ENCODE data around the gene WDR37. TPM values are rescaled to one million over a fixed set of nuclear protein-coding genes. Genes with fewer than 3 reads are reported as not detected.

The WDR37 gene
- total RNA-seq, 2 experiments from 2014 or later, result 31.4 to 31.6 TPM

- Mint-ChIP-seq H3K36me3 (ENCODE audit: low read depth) (no peaks in the 10 kb centered on the region), H3K4me1 (peaks cover 11% of the 10 kb centered on the region), H3K27me3 (peaks cover 21% of the 10 kb centered on the region), H3K4me3 (no peak overlapping the region), H3K9me3 (peaks cover 6% of the 10 kb centered on the region), H3K27ac (no peak overlapping the region)
- ChIA-PET POLR2A (no interaction called here), CTCF (no interaction called here)
- no peak for DNase-seq
Observed at GRCh38 chr10:1147810-1148209, 91.6 kb downstream of the WDR37 start.

DNA sequence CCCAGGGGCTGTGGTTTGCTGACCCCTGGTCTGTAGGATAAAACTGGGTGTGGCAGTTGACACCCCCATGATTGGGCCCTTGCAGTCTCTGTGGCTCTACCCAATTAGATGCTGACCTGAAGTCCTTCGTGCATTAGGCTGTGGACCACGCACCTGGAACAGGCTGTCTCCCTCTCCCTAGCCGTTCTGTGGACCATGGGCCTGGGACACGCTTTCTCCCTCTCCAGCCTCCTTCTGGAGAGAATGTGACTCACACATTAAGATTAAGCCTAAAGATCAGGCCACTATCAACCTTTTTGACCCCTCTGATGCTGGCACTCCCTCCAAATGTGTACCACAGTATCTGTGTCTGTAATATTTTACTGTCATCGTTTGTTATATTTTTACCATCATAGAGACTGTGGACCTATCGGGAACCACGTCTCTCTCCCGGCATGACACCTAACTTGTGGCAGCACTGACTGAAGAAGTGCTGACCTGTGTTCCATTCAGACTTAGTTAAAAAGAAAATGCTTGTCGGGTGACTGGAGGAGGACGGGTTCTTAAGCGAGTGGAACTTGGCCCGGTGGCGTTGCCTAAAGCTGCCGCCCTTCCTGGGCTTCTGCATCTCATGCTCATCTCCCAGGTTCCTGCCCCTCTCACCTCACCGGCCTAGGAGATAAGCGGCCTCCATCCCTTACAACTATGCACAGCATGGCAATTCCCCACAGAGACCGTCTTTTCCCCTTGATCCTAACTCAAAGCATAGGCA is 92.8 kb downstream of the WDR37 start:
- Mint-ChIP-seq H3K4me1 (peaks cover 11% of the 10 kb centered on the region), H3K36me3 (ENCODE audit: low read depth) (no peaks in the 10 kb centered on the region), H3K9me3 (peaks cover 6% of the 10 kb centered on the region), H3K4me3 (no peak overlapping the region), H3K27ac (no peak overlapping the region), H3K27me3 (peaks cover 14% of the 10 kb centered on the region)
- peak; percentile 5 for DNase-seq
- CTCF ChIA-PET, result no interaction called here
- POLR2A ChIA-PET, result no interaction called here

DNA sequence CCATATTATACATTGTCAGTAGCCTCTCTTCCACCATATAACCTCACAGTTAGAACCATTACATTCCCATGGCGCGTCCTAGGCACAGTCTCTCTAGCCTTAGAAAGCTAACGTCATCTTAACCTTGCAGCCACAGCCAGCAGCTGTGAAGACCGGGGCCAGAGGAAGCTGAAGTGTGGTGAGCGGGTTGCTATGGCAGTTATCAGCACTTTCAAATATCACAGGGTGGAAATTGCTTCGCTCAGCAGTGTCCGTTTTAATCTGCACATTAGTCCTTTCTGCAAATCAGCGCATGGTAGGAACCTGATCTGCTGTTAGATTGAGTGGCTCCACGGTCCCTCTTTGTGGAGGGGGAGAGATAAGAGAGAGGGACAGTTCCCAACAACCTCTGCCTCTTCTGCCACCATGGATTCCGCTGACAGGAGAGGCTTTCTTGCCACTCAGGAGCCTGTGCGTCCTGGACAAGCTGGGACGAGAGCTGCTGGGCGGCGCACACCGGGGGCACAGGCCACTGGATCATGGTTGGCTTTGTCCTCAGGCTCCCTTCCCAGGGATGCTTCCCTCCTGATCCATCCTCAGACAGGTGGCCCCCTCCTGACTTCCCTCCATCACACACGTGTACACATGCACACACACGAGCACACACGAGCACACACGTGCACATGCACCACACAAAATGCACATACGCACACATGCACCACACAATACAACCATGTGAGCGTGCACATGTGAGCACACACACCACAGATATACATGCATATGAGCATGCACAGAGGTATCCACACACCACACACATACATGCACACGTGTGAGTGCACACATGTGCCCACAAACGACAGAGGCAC is 93.8 kb downstream of the WDR37 start:
- ChIA-PET CTCF (no interaction called here), POLR2A (no interaction called here)
- Mint-ChIP-seq H3K27ac (no peak overlapping the region), H3K9me3 (peaks cover 6% of the 10 kb centered on the region), H3K36me3 (ENCODE audit: low read depth) (no peaks in the 10 kb centered on the region), H3K27me3 (peaks cover 5% of the 10 kb centered on the region), H3K4me3 (no peak overlapping the region), H3K4me1 (peaks cover 11% of the 10 kb centered on the region)
- DNase-seq, result peak; percentile 35

GRCh38 chr10:1150638-1150955 is 94.4 kb downstream of the WDR37 start:
- peaks cover 5% of the 10 kb centered on the region for H3K27me3 Mint-ChIP-seq
- DNase-seq, result no peak
- peaks cover 11% of the 10 kb centered on the region for H3K4me1 Mint-ChIP-seq
- no peak overlapping the region for H3K27ac Mint-ChIP-seq
- H3K4me3 Mint-ChIP-seq, result no peak overlapping the region
- H3K36me3 Mint-ChIP-seq (ENCODE audit: low read depth), result no peaks in the 10 kb centered on the region
- ChIA-PET POLR2A (no interaction called here), CTCF (no interaction called here)
- H3K9me3 Mint-ChIP-seq, result peaks cover 6% of the 10 kb centered on the region

- Mint-ChIP-seq H3K36me3 (ENCODE audit: low read depth) (no peaks in the 10 kb centered on the region), H3K9me3 (peaks cover 4% of the 10 kb centered on the region), H3K27me3 (peaks cover 3% of the 10 kb centered on the region), H3K27ac (no peak overlapping the region), H3K4me1 (peaks cover 11% of the 10 kb centered on the region), H3K4me3 (no peak overlapping the region)
- DNase-seq, result peak; percentile 14
- ChIA-PET POLR2A (no interaction called here), CTCF (no interaction called here)
Observed at GRCh38 chr10:1151076-1152033, 95.2 kb downstream of the WDR37 start.

DNA sequence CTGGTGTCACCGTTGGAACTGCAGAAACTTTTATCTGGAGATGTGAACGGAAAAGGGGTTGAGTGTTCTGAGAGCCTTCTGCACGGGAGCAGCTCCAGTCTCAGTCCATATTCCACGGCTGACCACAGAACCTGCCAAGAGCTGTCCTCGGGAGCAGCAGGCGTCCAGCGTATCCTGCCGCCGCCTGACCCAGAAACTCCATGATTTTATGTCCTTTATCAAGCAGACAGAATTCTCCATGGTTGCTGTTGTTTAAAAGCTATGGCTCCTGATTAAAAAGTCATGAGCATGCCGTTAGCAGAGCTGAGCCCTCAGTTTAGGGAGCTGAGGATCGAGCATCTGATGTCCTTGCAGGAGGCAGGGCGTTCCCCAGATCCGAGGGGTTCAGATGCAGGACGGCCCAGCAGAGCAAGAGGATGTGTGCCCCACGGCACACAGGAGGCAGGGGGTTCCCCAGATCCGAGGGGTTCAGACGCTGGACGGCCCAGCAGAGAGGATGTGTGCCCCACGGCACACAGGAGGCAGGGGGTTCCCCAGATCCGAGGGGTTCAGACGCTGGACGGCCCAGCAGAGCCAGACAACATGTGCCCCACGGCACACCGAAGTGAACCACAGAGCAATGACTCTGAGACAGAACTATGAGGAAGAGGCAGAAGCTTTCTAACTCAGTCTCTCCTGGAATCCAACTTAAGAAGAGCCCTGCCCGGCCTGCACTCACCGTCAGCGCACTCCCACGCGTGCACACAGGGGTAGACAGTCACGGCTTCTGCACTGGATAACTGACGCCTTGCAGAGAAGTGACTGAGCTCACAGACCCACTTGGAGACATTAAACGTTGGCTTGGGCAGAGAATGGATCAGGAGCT is 96.4 kb downstream of the WDR37 start:
- ChIA-PET POLR2A (no interaction called here), CTCF (no interaction called here)
- peak; percentile 4 for DNase-seq
- Mint-ChIP-seq H3K4me3 (no peak overlapping the region), H3K36me3 (ENCODE audit: low read depth) (no peaks in the 10 kb centered on the region), H3K4me1 (peaks cover 11% of the 10 kb centered on the region), H3K27me3 (peaks cover 4% of the 10 kb centered on the region), H3K27ac (no peak overlapping the region), H3K9me3 (no peaks in the 10 kb centered on the region)

DNA sequence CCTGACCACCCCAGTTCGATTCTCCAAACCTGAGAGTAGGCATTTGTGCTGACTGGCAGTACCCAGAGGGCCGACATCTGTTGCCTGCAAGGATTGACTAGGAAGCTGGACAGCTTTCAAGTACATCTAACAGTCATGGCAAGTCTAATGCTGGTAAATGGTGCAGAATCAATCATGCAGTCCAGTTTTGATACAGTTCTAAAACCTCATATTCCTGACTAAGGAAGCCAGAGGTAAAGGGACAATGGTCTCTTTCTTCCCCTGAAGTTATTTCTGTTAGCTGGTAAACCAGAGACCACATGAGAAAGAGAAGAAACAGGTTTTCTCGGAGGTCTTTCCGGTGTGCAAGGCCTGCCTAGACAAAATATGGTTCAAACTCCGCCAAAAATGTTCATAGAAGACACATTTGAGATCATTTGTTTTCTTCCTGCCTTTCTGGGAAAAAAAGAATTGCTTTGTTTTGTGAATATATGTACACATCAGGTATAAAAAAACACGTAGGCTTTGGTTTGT is 97.1 kb downstream of the WDR37 start:
- peaks cover 11% of the 10 kb centered on the region for H3K4me1 Mint-ChIP-seq
- peaks cover 4% of the 10 kb centered on the region for H3K27me3 Mint-ChIP-seq
- POLR2A ChIA-PET, result no interaction called here
- H3K27ac Mint-ChIP-seq, result no peak overlapping the region
- no peaks in the 10 kb centered on the region for H3K36me3 Mint-ChIP-seq (ENCODE audit: low read depth)
- H3K9me3 Mint-ChIP-seq, result no peaks in the 10 kb centered on the region
- no peak overlapping the region for H3K4me3 Mint-ChIP-seq
- no peak for DNase-seq
- CTCF ChIA-PET, result no interaction called here

GRCh38 chr10:1153805-1154351 is 97.7 kb downstream of the WDR37 start:
- POLR2A ChIA-PET, result no interaction called here
- H3K27me3 Mint-ChIP-seq, result peaks cover 4% of the 10 kb centered on the region
- H3K4me3 Mint-ChIP-seq, result no peak overlapping the region
- CTCF ChIA-PET, result no interaction called here
- no peaks in the 10 kb centered on the region for H3K36me3 Mint-ChIP-seq (ENCODE audit: low read depth)
- no peaks in the 10 kb centered on the region for H3K9me3 Mint-ChIP-seq
- peaks cover 11% of the 10 kb centered on the region for H3K4me1 Mint-ChIP-seq
- peak; percentile 9 for DNase-seq
- H3K27ac Mint-ChIP-seq, result no peak overlapping the region

- no peak overlapping the region for H3K4me3 Mint-ChIP-seq
- peak; percentile 7 for DNase-seq
Observed at GRCh38 chr10:1154531-1155295, 98.5 kb downstream of the WDR37 start.

GRCh38 chr10:1155791-1156615 is 99.8 kb downstream of the WDR37 start:
- Mint-ChIP-seq H3K27ac (no peak overlapping the region), H3K4me1 (no peaks in the 10 kb centered on the region), H3K4me3 (no peak overlapping the region), H3K27me3 (peaks cover 1% of the 10 kb centered on the region), H3K9me3 (no peaks in the 10 kb centered on the region), H3K36me3 (ENCODE audit: low read depth) (no peaks in the 10 kb centered on the region)
- peak; percentile 14 for DNase-seq
- ChIA-PET CTCF (no interaction called here), POLR2A (no interaction called here)

More at GRCh38 chr10:1154531-1155295, 98.5 kb downstream of the WDR37 start:
- Mint-ChIP-seq H3K27me3 (peaks cover 4% of the 10 kb centered on the region), H3K4me1 (peaks cover 5% of the 10 kb centered on the region), H3K9me3 (no peaks in the 10 kb centered on the region), H3K27ac (no peak overlapping the region), H3K36me3 (ENCODE audit: low read depth) (no peaks in the 10 kb centered on the region)
- ChIA-PET CTCF (no interaction called here), POLR2A (no interaction called here)

- Mint-ChIP-seq H3K4me1 (no peaks in the 10 kb centered on the region), H3K9me3 (no peaks in the 10 kb centered on the region), H3K27ac (no peak overlapping the region), H3K27me3 (peaks cover 1% of the 10 kb centered on the region), H3K4me3 (no peak overlapping the region), H3K36me3 (ENCODE audit: low read depth) (no peaks in the 10 kb centered on the region)
- CTCF ChIA-PET, result no interaction called here
- no peak for DNase-seq
- POLR2A ChIA-PET, result no interaction called here
Observed at GRCh38 chr10:1156616-1156886, 100.4 kb downstream of the WDR37 start.
